HG02970 (cell line): ENCODE results near the gene MGAT1.
"Not testable (repeated sequence)": the region's sequence is repeated elsewhere in the genome, so short reads cannot be mapped to it uniquely, and the experiment has no call there.

Source experiments
- ATAC-seq: cut with Tn5 transposase; IDR thresholded peaks from one replicate; pipeline ENCODE4 v1.9.1; 2021; ENCODE audit warnings: mild to moderate bottlenecking, moderate library complexity, moderate number of reproducible peaks; ENCODE audit not compliant: unreplicated experiment, low FRiP score

MGAT1 gene

DNA sequence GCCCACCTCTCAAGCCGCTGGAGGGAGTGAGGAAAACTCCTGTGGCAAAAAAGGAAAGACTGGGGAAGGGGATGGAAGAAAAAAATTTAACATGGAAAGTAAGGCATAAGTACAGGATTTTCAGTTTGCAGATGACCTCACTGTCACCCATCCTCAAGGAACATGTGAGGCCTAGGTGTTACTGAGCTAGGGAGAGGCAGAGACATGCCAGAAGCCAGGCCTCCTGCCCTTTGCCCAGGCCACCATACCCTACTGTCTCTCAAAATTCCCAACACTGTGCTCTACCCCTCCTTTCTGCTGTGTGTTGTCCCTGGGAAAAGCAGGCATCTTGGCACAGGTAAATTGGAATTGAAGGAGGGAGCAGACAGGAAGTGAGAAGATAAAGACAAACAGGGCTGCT lies 4.4 kb upstream of the MGAT1 start:
- ATAC-seq, result no peak

DNA sequence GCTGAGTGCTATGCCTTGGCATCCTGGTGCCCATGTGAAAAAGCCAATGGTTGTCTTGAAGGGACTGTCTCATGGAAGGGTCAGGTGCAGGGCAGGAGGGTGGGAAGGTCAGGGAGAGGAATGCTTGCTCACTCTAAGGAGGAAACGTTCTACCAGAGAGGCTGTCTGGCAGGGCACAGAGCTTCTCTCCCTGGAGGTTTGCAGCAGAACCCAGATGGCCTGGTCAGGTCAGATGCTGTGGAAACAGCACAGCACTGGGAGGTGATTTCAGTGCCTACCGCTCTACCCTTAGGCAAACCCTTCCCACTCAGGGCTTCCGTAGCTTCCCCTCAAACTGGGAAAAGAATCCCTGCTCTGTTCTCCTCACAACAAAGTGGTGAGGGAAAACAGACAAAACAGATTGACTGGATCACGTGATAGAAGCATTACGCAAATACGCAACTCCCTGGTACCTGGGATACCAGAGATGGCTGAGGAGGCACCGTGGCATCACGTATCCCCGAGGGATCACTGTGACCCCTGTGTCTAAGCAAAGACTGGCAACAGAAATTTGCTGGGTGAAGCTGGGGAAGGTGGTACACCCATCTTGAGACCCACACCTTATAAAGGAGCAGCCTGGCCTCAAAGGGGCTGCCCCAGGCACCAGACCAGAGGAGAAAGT lies 3.9 kb upstream of the MGAT1 start:
- ATAC-seq, result no peak

DNA sequence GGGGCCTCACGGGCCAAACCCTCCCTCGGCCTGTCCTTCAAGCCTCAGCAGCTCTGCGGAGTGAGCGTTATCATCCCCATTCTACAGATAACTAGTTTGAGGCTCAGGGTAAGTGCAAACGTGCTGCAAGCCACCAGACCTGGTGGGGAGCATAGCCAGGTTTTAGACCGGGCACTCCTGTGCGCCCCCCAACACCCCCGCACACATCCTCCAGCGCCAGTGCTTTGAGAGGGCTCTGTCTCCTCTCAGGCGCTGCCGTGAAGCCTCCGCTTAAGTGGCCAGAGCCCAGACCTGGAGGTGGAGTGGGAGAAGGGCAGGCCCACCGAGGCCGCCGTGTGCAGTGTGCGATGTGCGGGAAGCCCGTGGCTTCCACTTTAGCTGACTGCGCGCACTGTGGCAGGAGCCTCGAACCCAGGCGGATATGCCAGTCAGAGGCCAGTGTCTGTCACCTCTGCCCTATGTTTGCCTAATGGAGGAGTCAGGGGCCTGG lies 1.6 kb upstream of the MGAT1 start:
- ATAC-seq, result no peak

DNA sequence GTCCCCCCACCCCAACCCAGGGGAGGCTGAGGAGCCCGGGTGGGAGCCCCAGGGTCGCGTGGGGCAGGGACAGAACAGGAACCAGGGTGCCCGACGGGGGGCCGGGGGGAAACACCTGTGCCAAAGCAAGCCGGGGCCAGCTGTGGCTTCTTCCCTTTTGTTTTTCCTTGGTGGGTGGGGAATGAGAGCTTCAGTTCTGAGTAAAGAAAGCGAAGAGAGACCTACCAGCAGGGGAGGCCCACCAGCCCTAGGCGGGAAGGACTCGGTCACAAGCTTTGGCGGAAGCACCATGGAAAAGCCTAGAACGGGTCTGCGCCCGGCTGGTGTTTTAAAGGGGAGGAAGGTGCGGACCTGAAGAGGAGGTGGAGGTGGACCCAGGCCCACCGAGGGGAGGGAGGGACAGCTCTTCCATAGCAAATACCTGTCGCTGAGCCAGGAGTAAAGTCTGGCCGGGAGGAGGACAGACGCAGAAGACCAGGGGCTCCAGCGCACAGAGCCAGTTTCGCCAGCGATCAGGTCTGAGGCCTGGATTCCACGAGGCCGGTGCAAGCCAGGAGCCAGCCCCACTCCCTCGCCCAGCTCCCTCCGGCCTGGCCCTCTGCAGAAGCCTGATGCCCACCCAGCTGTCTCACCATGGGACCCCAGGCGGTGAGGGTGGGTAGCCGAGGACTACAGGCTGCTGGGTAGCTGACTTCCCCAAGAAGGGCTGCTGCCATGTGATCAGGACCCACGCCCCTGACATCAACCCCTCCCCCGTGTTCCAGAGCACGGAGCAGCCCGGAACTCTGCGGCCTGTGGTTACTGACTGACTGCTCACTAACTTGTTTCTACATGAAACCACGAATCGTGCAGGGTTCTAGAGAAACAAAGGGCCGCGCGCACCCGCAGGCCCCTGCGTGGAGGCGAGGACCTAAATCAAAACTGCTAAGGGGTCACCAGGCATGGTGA lies 849 bp upstream of the MGAT1 start:
- peak; percentile 52 for ATAC-seq

DNA sequence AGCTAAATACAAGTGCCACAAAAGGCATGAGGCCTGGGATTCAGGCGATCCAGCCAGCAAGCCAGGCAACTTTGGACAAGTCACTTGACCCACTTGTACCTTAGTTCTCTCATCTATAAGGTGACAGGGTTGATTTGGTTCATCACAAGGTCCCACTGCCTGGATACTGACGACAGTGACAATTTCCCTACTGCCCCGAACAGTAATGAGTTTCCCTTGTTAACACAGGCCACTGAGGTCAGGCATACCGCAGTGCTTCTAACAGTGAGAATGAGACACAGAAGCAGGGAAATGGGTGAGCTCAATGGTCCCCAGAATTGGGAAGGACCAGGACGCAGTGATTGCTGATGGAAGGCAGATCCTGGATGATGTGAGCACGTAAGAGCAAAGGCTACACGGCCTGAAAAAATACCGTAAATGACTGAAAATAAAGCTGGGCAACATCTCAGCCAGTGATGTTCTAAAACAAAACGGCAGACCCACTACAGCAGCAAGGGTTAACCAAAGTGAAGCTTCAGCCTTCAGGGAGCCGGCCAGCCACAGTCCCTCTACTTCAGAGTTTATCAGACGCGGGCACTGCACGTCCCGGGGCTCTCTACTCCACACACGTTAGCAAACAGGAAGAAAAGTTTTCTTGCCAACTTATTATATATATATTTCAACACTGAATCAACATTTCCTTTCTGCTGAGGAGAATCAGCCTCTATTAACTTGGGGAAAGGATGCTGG lies 846 bp downstream of the MGAT1 start:
- no peak for ATAC-seq

DNA sequence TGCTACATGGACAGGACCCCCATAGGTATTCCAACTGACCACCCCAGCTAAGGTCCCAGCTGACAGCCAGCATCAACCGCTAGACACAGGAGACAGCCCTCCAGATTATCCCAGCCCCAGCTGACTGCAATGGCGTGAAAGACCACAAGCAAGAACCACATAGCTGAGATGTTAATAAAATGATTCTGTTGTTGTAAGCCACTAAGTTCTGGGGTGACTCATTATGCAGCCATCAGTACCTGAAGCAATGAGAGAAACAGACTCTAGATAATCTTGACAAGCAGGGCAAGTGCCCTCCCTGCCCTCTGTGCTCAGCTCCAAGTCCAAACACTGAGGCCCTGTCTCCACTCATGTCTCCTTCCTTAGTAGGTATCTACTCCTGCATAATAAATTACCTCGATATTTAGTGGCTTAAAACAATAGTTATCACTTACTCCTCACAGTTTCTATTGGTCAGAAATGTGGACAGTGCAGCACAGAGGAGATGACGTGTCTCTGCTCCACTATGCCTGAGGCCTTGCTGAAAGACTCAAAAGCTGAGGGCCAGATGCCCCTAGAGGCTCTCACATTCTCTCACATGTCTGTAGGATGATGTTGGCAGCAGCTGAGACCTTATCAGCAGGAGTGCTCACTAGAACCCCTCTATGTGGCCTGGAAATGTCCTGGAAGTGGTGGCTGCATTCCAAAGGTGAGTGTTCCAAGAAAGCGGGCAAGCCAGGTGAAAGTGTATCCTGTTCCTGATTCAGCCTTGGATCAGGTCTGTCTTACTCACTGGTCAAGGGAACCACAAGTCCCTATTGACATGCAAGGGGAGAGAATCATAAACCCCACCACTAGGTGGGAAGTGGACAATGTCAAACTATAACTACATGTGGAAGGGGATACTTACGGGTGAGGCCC lies 2.5 kb downstream of the MGAT1 start:
- ATAC-seq, result no peak

DNA sequence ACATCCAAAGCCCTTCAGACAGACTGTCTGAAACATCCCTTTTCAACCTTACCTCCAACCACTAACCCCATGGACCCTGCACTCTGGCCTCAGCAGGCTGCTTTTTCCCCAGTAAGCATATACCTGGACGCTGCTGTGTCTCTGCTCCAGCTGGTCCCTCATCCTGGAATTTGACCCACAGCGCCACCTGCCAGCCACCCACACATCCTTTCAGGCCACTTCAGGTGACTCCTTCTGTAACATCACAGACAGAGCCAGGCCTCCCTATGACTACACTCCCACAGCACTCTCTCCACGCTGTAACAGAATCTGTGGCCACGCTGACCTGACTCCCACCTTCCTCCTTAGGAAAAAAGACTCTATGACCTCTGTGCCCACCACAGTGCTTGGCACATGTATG lies 3.4 kb downstream of the MGAT1 start:
- no peak for ATAC-seq

DNA sequence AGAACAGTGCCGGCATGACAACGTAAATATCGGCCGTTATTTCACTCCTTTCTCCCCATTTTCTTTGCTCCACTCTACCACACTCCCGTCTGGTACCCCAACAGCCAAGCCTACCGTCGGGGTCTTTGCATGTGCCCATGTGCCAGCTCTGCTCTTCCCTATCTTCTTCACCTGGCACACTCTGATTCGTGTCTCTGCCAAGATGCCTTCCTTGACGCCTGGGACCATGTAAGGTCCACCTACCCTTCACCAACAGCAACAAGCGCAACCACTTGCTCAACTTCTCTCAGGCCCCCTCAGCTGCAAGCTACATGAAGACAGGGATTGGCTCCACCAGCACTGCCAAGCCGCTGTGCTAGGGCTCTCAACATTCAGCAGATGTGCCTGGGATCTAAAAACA lies 4.4 kb downstream of the MGAT1 start:
- no peak for ATAC-seq

DNA sequence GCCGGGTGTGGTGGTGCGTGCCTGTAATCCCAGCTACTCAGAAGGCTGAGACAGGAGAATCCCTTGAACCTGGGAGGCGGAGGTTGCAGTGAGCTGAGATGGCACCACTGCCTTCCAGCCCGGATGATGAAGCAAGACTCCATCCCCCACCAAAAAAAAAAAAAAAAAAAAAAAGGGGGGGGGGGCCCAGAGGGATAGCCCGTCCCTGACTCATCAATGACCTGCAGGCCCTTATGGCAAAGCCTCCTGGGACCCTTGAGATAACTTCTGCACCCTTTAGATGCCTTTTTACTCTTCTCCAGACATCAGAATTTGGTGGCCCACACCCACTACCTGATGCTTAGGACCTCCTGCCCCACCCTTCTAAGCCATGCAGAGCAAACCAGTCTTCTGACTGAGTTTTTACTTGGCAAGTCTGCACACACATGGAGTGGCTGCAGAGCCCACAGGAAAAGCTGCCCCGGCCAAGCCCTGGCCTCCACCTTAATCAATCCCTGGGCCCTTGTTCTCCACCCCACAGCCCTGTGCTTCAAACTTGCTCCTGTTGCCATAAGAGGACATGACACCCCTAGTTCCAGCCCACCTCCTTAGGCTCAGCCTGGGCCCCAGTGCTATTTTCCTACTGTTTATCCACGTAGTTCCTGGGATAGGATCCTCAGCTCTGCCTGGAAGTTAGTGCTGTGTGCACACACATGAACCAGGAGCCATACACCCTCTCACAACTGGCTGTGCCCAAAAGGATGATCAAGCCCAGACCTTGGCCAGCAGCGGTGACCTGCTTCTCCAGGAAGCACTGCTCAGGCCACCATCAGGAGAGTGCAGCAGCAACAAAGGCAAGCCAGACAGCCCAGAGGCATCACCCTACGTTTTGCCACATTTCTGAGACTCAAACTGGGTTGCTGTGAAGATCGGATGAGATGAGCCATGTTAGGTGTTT lies 5.1 kb downstream of the MGAT1 start:
- no peak for ATAC-seq

DNA sequence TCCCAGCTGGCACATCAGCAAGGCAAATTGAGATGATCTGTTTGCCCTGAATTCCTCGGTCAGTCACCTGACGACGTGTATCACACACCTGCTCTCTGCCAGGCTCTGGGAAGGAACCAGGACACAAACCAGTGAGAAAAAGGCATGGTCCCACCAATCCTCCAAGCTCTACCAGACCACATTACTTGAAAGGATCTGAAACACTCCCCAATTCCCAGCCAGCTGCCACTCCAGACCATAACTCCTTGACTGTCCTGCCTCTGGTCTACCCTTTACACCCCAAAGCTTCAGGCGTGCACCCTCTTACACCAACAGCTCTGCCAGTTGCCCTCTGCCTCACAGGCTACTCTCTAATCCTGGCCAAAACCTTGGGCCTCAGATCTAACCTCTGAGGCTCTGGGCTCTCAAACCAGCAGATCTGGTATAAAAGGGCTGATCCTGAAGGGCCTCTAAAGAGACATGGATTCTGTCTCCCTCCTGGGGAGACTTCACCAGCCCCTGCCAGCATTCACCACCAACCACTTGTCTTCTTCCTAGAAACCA lies 6.8 kb downstream of the MGAT1 start:
- no peak for ATAC-seq

DNA sequence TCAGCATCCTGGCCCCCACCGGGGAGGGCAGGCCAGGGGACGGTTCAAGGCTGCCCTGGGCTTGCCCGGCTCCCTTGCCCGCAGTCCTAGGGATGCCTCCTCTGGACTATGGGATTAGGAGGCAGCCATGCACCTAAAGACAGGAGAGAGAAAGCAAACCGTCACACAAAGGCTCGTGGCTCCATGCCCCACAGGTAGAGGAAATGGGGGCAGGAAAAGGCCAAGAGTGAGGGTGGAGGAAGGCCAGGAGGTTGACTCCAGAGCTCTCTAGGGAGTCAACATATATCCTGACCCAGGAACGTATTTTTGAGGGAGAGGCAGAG lies 9.7 kb downstream of the MGAT1 start:
- no peak for ATAC-seq

DNA sequence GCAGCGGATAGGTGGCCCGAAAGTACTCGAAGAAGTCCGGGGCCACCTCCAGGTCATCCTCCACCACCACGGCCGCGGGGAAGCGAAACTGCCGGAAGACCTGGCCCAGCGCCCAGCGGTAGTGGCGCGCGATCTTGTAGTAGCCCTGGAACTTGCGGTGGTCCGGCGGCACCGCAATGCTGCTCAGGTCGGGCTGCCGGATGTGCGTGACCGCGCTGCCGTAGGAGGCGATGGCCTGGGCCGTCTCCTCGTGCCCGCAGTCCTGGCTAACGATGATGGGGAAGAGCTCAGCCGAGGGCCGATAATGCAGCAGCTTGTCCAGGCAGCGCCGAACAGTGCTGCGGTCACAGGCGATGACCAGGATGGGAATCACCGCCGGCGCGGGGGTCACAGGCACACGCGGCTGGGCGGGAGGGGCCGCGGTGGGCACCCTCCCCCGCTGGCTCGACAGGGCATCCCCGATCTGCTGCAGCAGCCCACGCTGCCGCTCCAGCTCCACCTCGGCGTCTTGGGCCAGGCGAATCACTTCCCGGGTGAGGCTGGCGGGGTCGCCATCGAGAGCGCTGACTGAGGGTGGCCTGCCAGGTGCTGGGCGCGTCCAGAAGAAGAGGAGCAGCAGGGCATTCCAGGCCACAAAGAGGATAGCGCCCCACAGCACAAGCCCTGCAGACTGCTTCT lies 10.2 kb downstream of the MGAT1 start:
- no peak for ATAC-seq

DNA sequence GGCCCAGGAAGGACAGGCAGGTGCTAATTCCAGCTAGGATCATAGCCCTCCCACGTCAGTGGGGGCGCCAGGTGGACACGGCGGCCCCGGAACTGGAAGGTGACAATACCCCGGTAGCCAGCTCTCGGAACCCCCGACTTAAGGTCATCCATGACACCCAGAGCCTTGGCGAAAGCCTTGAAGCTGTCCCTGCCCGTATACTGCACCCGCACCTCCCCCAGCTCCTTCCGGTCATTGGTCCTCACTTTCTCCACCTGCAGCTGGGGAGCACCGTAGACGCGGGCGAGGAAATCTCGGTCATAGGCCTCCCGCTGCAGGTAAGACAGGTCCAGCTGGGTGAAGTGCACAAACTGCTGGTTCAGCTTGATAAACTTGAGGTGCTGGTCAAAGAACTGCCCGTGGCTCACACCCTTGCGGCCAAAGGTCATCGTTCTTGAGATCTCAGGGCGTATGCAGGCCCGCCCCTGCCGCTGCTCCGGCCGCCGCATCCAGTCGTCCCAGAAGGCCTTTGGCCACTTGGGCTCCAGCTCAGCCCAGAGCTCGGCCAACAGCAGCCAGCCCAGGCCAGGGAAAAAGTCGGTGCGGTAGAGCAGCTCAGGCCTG lies 10.9 kb downstream of the MGAT1 start:
- ATAC-seq, result no peak

DNA sequence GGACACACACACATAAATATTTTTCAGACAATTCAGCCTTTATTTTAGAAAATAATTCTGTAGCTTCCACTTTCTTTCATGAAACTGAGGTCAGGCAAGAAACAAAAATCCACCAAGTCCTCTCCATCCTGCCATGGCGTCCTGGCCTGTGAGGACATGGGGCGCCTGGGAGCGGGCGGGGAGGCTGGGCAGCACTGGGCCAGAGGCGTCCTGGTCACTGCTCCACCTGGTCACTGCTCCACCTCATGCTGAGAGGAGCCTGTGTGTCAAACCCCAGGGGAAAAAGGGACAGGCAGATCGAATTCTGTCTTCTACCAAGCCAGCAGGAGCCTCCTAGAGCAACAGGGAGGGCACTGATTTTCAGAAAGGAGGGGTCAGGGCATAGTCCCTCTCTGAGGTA lies 12.1 kb downstream of the MGAT1 start:
- no peak for ATAC-seq

DNA sequence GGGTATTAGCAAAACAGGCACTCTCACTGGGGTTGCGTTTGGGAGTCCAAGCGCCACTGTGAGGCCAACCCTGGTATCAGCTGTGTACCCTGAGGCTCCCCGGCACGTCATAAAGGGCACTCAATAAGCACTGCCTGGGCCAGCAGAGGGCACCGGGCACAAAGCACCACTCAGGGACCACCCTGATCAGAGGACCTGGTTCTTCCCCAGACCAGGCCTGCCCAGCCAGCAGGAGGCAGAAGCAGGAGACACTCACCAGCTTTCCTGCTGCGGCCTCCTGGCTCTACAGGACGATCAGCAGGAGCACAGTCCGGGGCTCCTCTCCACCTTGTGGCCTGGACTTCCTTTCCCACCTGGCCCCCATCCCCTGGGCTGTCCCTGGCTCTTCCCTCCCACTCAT lies 12.6 kb downstream of the MGAT1 start:
- ATAC-seq, result no peak

DNA sequence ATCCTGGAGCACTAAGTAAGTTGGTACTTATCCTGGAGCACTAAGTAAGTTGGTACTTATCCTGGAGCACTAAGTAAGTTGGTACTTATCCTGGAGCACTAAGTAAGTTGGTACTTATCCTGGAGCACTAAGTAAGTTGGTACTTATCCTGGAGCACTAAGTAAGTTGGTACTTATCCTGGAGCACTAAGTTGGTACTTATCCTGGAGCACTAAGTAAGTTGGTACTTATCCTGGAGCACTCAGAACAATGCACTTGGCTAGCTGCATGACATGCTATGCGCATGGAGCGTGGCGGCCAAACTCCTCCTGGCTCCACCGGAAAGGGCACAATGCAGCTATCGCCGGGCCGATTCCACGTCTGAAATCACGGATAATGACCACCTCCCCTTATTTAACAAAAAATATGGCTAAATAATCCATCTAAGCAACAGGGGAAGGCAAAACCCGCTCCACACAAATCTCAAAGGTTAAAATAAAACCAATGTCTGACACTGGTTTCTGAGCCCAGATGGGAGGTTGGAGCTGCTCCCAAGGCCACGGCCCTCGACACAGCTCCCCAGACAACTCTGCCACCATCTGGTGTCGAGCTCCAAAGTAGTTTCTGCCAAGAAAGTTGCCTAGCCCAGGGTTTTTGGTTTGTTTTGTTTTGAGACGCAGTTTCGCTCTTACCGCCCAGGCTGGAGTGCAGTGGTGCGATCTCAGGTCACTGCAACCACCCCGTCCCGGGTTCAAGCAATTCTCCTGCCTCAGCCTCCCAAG lies 13.8 kb downstream of the MGAT1 start:
- not testable (repeated sequence) for ATAC-seq

DNA sequence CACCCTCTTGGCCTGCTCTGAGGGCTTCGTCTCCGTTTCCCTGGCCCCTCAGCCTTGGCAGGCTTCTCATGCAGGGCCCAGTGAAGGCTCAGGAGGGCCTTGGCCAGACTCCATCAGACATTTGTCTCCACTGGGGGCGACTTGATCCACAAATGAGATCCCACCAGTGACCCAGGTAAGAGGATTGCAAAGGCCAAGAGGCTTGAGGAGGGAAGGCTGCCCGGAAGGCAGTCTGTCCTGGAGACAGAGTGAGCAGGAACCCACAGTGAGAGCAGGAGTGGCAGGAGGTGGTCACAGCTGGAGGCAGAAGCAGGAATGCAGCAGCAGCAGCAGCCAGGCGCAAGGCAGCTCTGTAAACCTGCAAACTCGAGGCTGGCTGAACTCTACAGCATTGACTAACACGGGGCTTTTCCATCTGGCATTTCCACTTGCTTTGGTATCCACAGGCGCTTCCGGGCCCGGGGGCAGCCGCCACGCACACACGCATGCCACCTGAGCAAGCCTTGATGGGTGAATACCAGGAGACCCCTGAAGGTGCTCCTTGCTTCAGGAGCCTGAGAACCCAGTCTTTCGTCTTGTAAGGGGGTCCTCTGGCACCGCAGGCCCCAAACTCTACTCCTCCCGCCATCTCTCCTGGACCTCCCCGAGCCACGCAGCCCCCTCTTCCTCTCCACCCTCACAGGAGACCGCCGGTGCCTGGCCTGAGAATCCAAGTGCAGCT lies 14.7 kb downstream of the MGAT1 start:
- ATAC-seq, result no peak
